ENCODE results near the gene SNU13. TPM values are rescaled to one million over a fixed set of nuclear protein-coding genes. Genes with fewer than 3 reads are reported as not detected.

Gene SNU13
- total RNA-seq, 1 experiment from 2014 or later = 283 TPM

DNA sequence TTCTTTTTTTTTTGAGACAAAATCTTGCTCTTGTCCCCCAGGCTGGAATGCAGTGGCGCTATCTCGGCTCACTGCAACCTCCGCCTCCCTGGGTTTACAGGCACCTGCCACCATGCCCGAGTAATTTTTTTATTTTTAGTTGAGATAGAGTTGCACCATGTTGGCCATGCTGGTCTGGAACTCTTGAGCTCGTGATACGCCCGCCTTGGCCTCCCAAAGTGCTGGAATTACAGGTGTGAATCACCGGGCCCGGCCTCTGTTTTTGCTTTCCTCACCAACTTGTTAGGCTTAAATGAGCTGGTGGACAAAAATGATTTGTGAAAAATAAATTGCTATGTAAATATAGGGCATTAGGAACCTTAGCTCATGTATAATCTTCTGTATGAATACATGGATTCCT, 14.1 kb upstream of the SNU13 start:
- no peak overlapping the region for H3K9ac ChIP-seq (ENCODE audit: low read length)
- no peak overlapping the region for H3K4me3 ChIP-seq (replicated peaks in 1 of 2; ENCODE audit: low read depth in 1 of 2, low read length in 2 of 2)
- no peak overlapping the region for H3K4me2 ChIP-seq (ENCODE audit: low read length)
- no TSS peak for BruUV-seq (replicated peaks)
- TF ChIP-seq FOSL1 (IDR thresholded peaks at IDR 0.05; ENCODE audit: low read depth) = no peak
- TF ChIP-seq RAD21 (IDR thresholded peaks at IDR 0.05; ENCODE audit: low read depth) = no peak
- TF ChIP-seq YY1 (IDR thresholded peaks at IDR 0.05; ENCODE audit: extremely low read depth, insufficient replicate concordance, low read depth, low read length) = no peak
- no peak for TF ChIP-seq ELF1 (IDR thresholded peaks at IDR 0.05; ENCODE audit: borderline replicate concordance, low read depth)
- TF ChIP-seq, protein P1, sequence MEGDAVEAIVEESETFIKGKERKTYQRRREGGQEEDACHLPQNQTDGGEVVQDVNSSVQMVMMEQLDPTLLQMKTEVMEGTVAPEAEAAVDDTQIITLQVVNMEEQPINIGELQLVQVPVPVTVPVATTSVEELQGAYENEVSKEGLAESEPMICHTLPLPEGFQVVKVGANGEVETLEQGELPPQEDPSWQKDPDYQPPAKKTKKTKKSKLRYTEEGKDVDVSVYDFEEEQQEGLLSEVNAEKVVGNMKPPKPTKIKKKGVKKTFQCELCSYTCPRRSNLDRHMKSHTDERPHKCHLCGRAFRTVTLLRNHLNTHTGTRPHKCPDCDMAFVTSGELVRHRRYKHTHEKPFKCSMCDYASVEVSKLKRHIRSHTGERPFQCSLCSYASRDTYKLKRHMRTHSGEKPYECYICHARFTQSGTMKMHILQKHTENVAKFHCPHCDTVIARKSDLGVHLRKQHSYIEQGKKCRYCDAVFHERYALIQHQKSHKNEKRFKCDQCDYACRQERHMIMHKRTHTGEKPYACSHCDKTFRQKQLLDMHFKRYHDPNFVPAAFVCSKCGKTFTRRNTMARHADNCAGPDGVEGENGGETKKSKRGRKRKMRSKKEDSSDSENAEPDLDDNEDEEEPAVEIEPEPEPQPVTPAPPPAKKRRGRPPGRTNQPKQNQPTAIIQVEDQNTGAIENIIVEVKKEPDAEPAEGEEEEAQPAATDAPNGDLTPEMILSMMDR (IDR thresholded peaks at IDR 0.05 in 2 of 3, conservative IDR thresholded peaks at IDR 0.05 in 1 of 3; ENCODE audit: borderline replicate concordance in 1 of 3, insufficient read depth in 1 of 3, low read depth in 2 of 3, low read length in 2 of 3) = no peak
- TF ChIP-seq POLR2A (IDR thresholded peaks at IDR 0.05; ENCODE audit: borderline replicate concordance, extremely low read depth, insufficient read depth, insufficient read length) = no peak
- TF ChIP-seq ZFX (IDR thresholded peaks at IDR 0.05) = no peak
- TF ChIP-seq POLR2AphosphoS5 (IDR thresholded peaks at IDR 0.05; ENCODE audit: low read depth, low read length) = no peak
- TF ChIP-seq, protein P2, sequence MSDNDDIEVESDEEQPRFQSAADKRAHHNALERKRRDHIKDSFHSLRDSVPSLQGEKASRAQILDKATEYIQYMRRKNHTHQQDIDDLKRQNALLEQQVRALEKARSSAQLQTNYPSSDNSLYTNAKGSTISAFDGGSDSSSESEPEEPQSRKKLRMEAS (IDR thresholded peaks at IDR 0.05) = no peak
- no peak for TF ChIP-seq EZH2phosphoT487 (IDR thresholded peaks at IDR 0.05; ENCODE audit: borderline replicate concordance)
- TF ChIP-seq JUND (IDR thresholded peaks at IDR 0.05) = no peak
- TF ChIP-seq ATF3 (IDR thresholded peaks at IDR 0.05) = no peak
- ATAC-seq (no peak), DNase-seq (ENCODE audit: low read depth, low spot score) (no peak)
- ChIA-PET RAD21 (ENCODE audit: low non-redundant PET in 1 of 2, low total read pairs in 2 of 2, uncharacterized antibody in 2 of 2, unreplicated experiment in 2 of 2) (no interaction called here), CTCF (no interaction called here), POLR2A (no interaction called here)
- no peak overlapping the region for H3K27ac ChIP-seq (ENCODE audit: low read depth, low read length)
- no peaks in the 10 kb centered on the region for H4K20me1 ChIP-seq (ENCODE audit: insufficient read depth)
- H3K9me3 ChIP-seq (ENCODE audit: control insufficient read depth in 1 of 2, insufficient read depth in 1 of 2, low read depth in 1 of 2, low read length in 2 of 2) = no peaks in the 10 kb centered on the region
- H3K27me3 ChIP-seq (ENCODE audit: insufficient read depth, low read length) = no peaks in the 10 kb centered on the region
- H3K4me1 ChIP-seq (ENCODE audit: control insufficient read depth in 1 of 2, insufficient read depth in 2 of 2, low read length in 2 of 2) = peaks cover 0 to under 1% of the 10 kb centered on the region in 2 experiments; a peak in 1 of 4 replicates
- H2AFZ ChIP-seq (ENCODE audit: low read depth, low read length, poor library complexity, severe bottlenecking) = no peak overlapping the region
- no peaks in the 10 kb centered on the region for H3K36me3 ChIP-seq (ENCODE audit: control insufficient read depth in 1 of 2, insufficient read depth in 2 of 2, low read length in 2 of 2)
- intact Hi-C loops (cut with micrococcal nuclease) = no loop called here
- no peaks in the 10 kb centered on the region for H3K79me2 ChIP-seq (ENCODE audit: insufficient read depth, low read length)
- no peaks in the 10 kb centered on the region for H3K9me2 ChIP-seq (ENCODE audit: insufficient read depth)
